Measurements from ENCODE around the gene DLG5.

The DLG5 gene

GRCh38 chr10:77946084-77946483 is 19.5 kb upstream of the DLG5 start:
- no peak for DNase-seq

- DNase-seq, result no peak
These were observed 18.0 kb upstream of the DLG5 start for GRCh38 chr10:77944519-77944918.

- peak in 1 of 2 experiments; percentile 5 for DNase-seq
These were observed 16.8 kb upstream of the DLG5 start for GRCh38 chr10:77943121-77943901.

DNA sequence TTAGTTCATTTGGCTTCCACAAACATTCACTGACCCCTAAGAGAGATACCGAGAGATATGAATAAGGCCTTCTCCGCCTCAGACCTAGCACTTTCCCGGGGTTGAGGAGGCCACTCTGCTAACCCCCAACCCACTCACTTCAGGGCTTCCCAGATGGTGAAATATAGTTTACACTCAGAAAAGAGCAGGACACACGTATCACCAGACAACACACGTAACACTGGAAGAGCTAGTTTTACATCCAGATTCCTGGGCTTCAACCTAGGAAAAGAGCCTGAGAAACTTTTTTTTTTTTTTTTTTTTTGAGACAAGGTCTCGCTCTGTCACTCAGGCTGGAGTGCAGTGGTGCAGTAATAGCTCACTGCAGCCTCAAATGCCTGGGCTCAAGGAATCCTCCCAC is 15.2 kb upstream of the DLG5 start:
- no peak for DNase-seq

DNA sequence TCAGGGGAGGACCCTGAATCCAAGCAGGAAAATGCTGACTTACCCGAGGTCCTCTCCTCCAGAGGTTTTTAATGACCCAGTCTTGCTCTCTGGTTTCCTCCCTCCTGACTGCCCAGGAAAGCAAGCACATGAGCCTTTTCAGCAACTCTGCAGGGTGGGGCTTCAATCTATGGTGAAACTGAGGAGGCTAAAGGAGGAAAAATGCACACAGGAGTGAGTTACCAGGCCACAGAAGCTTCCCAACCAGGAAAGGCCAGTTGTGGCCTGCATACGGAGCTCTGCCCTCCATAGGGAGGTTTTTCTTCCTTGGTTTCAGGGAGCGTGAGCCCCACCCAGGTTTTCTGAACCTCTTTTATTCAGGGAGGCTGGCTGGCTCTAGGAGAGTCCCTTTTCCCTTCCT is 14.1 kb upstream of the DLG5 start:
- no peak for DNase-seq

- DNase-seq, result no peak
These were observed 13.7 kb upstream of the DLG5 start for GRCh38 chr10:77940225-77940624.

GRCh38 chr10:77939561-77940001 is 13.0 kb upstream of the DLG5 start:
- no peak for DNase-seq

GRCh38 chr10:77936697-77937567 is 10.4 kb upstream of the DLG5 start:
- no peak for DNase-seq

DNA sequence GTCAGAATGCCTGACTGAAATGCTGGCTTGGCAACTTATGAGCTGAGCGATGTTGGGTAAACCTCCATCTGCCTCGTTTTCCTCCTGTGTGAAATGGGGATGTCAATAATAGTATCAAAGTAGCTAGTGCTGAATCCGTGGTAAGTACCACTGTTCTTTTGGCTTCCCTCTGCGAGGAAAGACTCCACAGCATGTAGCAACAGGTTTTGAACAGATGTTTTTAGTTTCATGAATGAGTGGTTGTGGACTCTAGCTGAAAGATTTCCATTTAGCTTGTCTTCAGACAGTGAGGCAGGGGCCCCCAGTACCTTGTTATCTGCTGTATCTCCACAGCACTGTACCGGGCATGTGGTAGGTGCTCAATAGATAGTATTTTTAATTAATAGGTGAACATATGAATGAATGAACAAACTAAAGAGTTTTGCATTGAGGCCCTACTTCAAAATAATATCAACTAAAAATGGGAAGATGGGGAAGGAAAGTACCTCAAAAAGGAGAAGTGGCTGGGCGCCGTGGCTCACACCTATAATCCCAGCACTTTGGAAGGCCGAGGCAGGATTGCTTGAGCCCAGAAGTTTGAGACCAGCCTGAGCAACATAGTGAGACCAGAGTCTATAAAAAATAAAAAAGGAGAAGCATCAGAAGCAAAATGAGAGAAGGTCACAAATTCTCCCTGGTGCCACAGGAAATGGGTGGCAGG is 5.6 kb upstream of the DLG5 start:
- DNase-seq, result no peak

DNA sequence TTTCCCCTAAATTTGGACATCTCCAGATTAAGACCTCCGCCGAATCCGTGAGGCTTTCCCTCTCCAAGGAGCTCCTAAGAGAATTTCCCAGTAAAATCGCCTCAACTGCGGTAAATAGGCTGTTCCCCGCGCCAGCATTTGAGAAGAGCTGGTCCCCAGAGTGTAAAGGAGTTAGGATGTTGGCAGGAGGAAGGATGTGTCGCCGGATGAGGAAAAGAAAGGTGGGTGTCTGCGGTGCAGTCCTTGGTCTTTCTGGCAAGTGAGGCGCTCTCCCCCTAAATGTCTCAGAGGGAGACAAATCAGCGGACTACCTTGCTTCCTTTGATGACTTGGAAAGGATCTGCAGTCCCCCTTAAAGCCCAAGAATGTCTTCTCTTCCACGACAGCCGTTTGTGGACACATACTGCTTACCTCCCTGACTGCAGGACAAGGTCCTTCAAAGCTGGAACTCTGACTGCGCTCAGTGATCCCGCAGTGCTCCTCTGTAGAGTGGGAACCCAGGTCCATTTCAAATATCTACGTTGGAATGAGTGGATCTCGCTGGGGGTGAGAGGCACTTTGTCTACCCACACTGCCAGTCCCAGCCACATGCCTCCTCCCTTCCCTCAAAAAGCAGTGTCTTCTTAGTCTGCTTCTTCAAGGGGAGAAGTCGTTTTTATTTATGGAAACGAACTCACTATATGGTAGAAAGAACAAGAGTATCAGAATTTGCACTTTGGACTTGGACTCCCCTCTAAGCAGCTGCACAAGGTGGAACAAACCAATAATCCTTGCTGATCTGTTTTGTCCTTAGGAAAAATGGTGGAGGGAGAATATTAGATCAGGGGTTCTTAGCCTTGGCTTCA is 1.1 kb upstream of the DLG5 start:
- DNase-seq, result no peak

GRCh38 chr10:77925795-77926565 is 575 bp downstream of the DLG5 start:
- peak in 1 of 2 experiments; percentile 15 for DNase-seq

DNA sequence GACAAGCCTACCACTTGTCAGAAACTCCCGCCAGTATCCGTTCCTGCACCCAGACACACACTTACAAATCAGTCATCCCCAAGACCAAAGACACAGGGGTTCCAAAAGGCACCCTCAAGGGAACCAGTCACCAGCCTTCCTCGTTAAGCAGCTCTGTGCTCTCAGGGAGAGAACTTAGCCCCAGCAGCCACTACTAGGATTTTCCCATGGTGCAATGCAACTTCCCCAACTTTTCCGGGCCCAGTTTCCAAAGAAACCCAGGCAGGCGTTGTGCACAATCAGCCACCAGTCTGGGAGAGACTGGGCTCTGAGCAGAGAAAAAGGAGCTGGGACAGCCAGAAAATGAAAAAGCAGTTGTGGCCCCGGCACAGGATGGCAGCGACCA is 1.2 kb downstream of the DLG5 start:
- DNase-seq, result no peak

DNA sequence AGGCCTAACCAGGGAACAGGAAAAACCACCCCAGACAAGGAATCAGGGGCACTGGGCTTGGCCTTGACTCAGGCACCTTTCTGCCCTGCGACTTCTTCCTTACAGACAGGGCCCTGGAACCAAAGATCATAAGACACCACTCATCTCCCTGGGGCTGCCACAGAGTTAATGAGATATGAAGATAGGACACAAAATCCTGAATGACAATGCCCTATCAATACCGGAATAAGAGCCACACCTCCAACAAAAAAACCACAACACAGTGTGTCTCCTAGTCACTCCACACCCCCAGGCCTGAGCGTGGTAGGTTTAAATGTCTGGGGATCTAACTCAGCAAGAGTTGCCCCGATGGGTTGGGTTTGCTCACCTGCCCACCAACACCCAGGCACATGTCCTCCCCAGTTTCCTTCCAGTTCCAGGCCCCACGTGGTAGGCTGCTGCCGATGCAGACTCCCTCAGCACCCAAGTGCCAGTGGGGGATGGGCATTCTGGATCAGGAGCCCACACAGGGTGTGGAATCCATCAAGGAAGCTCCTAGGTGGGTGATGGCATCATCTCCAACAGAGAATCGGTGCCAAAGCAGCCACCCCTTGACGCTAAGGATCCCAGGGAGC is 3.9 kb downstream of the DLG5 start:
- DNase-seq, result no peak

DNA sequence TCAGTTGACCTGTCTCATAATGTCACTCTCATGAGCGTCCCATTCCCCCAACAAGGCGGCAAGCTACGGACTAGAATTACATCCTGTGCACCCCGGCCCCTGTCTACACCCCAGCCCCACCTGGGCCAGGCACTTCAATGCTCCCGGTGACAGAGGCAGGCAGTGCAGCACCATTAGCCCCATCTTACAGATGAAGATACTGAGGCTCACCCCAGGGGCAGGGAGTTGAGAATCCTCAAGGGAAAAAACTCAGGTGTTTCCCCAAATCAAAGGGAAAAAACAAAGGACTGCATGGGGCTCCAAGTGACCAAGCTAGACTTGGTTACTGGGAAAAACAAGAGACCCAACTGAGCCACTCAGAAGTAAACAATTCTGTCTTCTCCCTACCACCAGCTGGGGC is 4.5 kb downstream of the DLG5 start:
- no peak for DNase-seq

GRCh38 chr10:77921395-77921794 is 5.2 kb downstream of the DLG5 start:
- no peak for DNase-seq

DNA sequence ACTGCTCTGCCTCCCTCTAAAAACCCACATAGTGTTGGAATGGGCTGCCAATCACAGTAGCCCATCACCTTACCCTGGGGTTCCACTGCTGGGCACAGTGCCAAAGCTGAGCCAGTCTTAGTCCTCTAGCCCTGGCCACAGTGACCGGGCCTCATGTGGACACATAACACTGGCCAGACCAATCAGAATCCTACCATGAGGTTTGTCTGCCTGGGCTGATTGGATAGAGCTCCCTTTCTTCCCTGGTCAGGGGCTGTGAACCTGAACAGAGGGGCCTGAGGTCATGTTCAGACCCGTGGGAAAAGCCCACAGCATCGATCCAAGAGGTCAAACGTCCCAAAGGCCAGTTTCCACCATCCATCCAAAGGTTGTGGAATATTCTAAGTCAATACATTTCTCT is 6.1 kb downstream of the DLG5 start:
- DNase-seq, result no peak

DNA sequence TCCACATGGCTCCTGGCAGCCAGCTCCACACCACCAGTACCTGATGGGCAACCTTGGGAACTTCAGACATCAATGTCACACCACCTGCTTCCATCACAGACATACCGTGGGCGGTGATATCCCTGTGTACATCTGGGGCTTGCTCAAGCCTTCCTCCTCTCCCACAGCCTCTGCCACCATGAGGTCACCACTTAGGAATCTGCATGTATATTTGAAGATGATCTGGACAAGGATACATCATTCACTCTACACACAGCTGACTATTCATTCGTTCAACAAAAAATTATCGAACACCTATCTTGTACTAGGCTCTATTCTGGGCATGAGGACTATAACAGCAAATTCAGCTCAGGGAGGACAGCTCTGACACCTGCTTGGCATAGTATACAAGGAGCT is 6.8 kb downstream of the DLG5 start:
- DNase-seq, result no peak

GRCh38 chr10:77915319-77916105 is 11.0 kb downstream of the DLG5 start:
- DNase-seq, result no peak

DNA sequence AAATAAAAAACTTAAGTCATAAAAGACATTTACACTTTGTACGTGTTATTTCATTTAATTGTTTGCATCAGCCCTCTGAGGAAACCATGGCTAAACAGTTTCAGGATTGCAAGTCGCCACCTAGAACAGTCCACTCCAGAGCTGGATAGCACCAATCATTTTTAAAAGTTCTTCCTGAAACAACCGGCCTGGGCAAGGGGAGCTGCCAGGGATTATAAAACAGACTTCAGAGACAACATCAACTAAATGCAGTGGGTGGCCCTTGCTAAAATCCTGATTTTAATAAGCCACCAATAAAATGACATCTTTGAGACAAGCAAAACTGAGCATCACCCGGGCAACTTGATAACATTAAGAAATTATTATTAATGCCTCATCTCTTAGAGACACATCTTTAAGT is 13.5 kb downstream of the DLG5 start:
- no peak for DNase-seq

GRCh38 chr10:77912576-77912975 is 14.0 kb downstream of the DLG5 start:
- no peak for DNase-seq
